ENCODE results near the gene SSX2.
"Not testable (repeated sequence)": the region's sequence is repeated elsewhere in the genome, so short reads cannot be mapped to it uniquely, and the experiment has no call there.

SSX2 gene, protein sequence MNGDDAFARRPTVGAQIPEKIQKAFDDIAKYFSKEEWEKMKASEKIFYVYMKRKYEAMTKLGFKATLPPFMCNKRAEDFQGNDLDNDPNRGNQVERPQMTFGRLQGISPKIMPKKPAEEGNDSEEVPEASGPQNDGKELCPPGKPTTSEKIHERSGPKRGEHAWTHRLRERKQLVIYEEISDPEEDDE

GRCh38 chrX:52707078-52707477 is at the start of gene SSX2:
TSS of gene SSX2 (minus strand) at chrX:52707178. CDS start at chrX:52705749, 1,429 bp downstream.
- DNase-seq; intact Hi-C loops (cut with DNase I): not testable (repeated sequence)

DNA sequence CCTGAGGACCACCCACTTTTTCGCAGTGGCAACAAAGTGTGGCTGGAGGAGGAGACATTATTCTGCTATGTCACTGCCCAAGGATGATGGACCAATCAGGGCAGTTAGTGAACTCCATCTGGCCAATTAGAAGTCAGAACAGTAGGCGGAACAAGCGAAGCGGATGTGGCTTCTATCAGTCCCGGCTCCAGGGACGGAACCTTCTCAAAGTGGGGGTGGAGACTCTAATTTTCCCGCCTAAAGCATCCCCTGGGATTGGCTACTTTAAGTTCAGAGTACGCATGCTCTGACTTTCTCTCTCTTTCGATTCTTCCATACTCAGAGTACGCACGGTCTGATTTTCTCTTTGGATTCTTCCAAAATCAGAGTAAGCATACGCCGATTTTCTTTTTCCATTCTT is 44.0 kb upstream of the SSX2 start, which contains the start of gene SSX2B:
Gene SSX2B, plus strand, starts transcription at position 301 of the 400 bp plus-strand sequence. CDS start 1,429 bp downstream, outside the sequence.
- DNase-seq; intact Hi-C loops (cut with DNase I): not testable (repeated sequence)

GRCh38 chrX:52692034-52692433 is 14.9 kb downstream of the SSX2 start:
- DNase-seq; intact Hi-C loops (cut with DNase I): not testable (repeated sequence)

DNA sequence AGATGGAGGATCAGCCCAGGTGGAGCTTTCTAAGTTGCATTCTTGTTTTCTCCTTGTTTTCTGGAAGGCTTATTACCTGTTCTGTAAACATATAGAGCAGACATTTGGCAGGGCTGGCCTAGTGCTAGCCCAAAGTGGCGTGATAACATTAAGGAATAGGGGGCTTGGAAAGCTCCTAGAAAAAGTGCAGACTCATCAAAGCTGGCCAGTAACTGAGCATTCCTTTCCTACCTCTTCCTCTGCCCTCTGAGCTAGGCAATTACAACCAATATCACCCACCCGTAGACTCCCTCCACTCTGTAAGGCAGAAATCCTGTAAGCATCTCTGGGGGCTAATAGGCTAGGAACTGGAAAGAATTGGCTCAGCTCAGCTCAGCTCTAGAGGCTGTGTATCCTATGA is 44.8 kb downstream of the SSX2 start:
- intact Hi-C loops (cut with DNase I); DNase-seq: not testable (repeated sequence)

DNA sequence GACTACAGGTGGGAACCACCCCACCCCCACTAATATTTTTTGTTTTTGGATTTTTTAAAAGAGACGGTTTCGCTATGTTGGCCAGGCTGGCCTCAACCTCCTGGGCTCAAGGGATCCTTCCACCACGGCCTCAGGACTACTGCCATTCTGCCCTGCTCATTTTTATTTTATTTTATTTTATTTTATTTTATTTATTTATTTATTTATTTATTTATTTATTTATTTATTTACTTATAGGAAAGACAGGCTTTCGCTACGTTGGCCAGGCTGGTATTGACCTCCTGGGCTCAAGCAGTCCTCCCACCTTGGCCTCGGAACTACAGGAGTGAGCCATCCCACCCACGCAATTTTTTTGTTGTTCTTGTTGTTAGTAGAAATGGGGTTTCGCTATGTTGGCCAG is 51.5 kb downstream of the SSX2 start:
- intact Hi-C loops (cut with DNase I) = not testable (repeated sequence)
- DNase-seq = peak in 1 of 10 donors; percentile 40

DNA sequence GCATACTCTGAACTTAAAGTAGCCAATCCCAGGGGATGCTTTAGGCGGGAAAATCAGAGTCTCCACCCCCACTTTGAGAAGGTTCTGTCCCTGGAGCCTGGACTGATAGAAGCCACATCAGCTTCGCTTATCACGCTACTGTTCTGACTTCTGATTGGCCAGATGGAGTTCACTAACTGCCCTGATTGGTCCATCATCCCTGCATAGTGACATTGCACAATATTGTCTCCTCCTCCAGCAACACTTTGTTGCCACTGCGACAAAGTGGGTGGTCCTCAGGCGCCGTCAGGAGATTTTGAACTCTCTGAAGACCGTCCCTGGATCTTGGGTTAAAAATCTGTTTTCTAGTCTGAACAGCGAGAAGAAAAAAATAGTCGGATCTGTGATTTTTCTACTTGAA is 52.2 kb downstream of the SSX2 start, which contains the start of gene SSX7:
Gene SSX7, minus strand, starts transcription at position 101 of the 400 bp plus-strand sequence. CDS start 1,428 bp downstream, outside the sequence.
- DNase-seq; intact Hi-C loops (cut with DNase I): not testable (repeated sequence)

GRCh38 chrX:52650676-52651075 is 56.3 kb downstream of the SSX2 start:
- intact Hi-C loops (cut with DNase I); DNase-seq: not testable (repeated sequence)

GRCh38 chrX:52648956-52649355 is 58.0 kb downstream of the SSX2 start:
- DNase-seq; intact Hi-C loops (cut with DNase I): not testable (repeated sequence)
